ENCODE results near the gene FH.

FH gene

DNA sequence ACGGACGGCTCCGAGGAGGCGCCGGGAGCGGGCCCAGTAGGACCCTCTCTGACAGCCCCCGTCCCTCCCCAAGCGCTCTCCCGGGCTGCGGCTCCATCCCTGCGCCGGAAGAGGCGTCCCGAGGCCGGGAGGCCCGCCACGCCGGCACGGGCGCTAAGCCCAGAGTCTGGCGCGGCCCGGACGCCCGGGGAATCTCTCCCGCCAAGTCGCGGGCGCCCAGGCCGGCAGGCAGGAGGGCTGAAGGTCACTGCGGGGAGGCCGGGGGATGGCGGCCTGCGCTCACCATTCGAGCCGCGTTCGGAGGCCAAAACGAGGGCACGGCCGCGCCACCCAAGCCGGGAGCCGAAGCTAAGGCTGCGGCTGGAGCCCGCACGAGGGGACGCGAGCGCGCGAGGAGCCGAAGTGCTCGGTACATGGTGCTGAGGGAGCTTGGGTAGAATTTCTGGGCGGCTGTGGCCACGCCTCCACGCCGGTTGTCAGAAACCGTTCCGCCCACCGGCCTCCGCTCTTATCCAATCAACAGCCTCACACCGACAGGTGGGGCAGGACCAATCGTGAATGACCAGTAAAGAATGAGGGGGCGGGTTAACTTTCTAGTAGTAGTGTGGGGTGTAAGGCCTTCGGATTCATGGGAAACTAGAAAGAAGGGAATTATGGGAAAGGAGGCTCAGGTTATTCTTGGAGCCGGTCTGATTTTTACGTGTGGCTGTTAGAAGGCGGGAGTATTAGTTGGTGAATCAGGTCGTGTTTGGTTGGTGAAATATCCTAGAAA is at the start of gene FH:
TSS of gene FH (minus strand) at position 448 of the 772 bp plus-strand sequence. CDS start at position 415, 33 bp downstream.
- Histone ChIP-seq H3K4me2 (ENCODE audit: low read length) (peak within 1 kb of the TSS; percentile 83), H3K79me2 (ENCODE audit: control insufficient read depth, low read length) (peaks cover 43% of the 10 kb centered on the region), H3K27ac (ENCODE audit: low read depth, low read length) (peak within 1 kb of the TSS; percentile 18), H3K9me3 (ENCODE audit: control insufficient read depth, insufficient read depth, low read length) (no peaks in the 10 kb centered on the region), H3K27me3 (ENCODE audit: control insufficient read depth, low read length) (no peaks in the 10 kb centered on the region), H4K20me1 (ENCODE audit: control insufficient read depth, insufficient read depth, low read depth, low read length) (no peaks in the 10 kb centered on the region), H3K4me3 (ENCODE audit: low read length) (peak within 1 kb of the TSS; percentile 90), H3K36me3 (ENCODE audit: control insufficient read depth, low read length) (peaks cover 25% of the 10 kb centered on the region), H3F3A (ENCODE audit: control insufficient read depth, insufficient read depth) (no peaks in the 10 kb centered on the region), H3K4me1 (ENCODE audit: control insufficient read depth, low read length) (peaks cover 19% of the 10 kb centered on the region), H3K9me2 (replicated peaks; ENCODE audit: control insufficient read depth, low read length) (no peaks in the 10 kb centered on the region)
- no peak for TF ChIP-seq EZH2phosphoT487 (IDR thresholded peaks at IDR 0.05; ENCODE audit: borderline replicate concordance, low read length)
- TF ChIP-seq, protein P1, sequence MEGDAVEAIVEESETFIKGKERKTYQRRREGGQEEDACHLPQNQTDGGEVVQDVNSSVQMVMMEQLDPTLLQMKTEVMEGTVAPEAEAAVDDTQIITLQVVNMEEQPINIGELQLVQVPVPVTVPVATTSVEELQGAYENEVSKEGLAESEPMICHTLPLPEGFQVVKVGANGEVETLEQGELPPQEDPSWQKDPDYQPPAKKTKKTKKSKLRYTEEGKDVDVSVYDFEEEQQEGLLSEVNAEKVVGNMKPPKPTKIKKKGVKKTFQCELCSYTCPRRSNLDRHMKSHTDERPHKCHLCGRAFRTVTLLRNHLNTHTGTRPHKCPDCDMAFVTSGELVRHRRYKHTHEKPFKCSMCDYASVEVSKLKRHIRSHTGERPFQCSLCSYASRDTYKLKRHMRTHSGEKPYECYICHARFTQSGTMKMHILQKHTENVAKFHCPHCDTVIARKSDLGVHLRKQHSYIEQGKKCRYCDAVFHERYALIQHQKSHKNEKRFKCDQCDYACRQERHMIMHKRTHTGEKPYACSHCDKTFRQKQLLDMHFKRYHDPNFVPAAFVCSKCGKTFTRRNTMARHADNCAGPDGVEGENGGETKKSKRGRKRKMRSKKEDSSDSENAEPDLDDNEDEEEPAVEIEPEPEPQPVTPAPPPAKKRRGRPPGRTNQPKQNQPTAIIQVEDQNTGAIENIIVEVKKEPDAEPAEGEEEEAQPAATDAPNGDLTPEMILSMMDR (IDR thresholded peaks at IDR 0.05; ENCODE audit: low read depth, low read length, poor library complexity, severe bottlenecking), result no peak

DNA sequence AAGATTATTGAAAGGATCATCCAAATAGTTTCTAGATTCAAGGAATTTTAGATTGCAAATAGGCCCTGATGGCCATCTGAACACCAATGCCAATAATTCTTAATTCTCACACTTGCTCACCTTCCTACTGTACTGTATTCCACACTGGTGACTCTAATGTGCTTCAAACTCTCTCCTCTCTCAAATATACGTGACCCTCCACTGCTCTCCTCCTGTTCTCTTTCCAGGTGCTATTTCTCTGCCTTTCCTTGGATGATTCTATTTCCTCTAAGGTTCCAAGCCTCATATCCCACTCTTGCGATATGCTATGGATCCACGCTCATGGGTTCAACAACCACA is 41.3 kb upstream of the FH start:
- Histone ChIP-seq H3K36me3 (ENCODE audit: control insufficient read depth, low read length) (peaks cover 22% of the 10 kb centered on the region), H3K4me1 (ENCODE audit: control insufficient read depth, low read length) (peaks cover 5% of the 10 kb centered on the region), H3K4me2 (ENCODE audit: low read length) (no peak overlapping the region), H3K4me3 (ENCODE audit: low read length) (no peak overlapping the region), H3K9me2 (replicated peaks; ENCODE audit: control insufficient read depth, low read length) (no peaks in the 10 kb centered on the region), H3K9me3 (ENCODE audit: control insufficient read depth, insufficient read depth, low read length) (no peaks in the 10 kb centered on the region), H3K27me3 (ENCODE audit: control insufficient read depth, low read length) (no peaks in the 10 kb centered on the region), H3K79me2 (ENCODE audit: control insufficient read depth, low read length) (no peaks in the 10 kb centered on the region), H3F3A (ENCODE audit: control insufficient read depth, insufficient read depth) (no peaks in the 10 kb centered on the region), H3K27ac (ENCODE audit: low read depth, low read length) (no peak overlapping the region), H4K20me1 (ENCODE audit: control insufficient read depth, insufficient read depth, low read depth, low read length) (no peaks in the 10 kb centered on the region)
- TF ChIP-seq, protein P1 (IDR thresholded peaks at IDR 0.05; ENCODE audit: low read depth, low read length, poor library complexity, severe bottlenecking), result no peak
- no peak for TF ChIP-seq EZH2phosphoT487 (IDR thresholded peaks at IDR 0.05; ENCODE audit: borderline replicate concordance, low read length)

DNA sequence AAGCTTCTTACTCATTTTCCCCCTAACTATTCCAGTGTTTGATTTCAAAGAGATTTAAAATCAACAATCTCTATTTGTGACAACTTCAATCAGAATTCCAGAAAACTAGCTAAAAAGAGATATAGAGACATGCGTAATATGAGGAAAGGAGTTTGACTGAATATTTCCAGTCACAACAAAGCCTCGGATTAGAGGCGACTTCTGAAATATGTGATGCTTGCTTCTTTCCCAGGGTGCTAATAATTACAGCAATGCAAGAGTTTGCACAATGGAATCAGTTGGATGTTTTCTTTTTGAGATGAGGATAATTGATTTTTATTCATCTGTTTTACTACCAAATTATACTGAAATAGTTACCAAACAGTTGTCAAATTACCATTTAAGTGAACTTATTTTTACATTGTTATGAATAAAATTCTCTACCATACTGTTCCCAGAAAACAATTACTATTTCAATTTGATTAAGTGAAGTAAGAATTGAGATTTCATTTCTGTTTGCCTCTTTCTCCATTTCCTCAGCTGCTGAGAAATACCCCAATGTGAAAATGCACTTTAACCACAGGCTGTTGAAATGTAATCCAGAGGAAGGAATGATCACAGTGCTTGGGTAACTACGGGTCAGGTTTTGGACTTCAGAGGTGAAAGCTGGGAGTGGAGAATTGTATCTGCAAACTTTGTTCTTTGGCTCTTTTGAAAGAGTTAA is 40.7 kb upstream of the FH start:
- Histone ChIP-seq H3F3A (ENCODE audit: control insufficient read depth, insufficient read depth) (no peaks in the 10 kb centered on the region), H3K36me3 (ENCODE audit: control insufficient read depth, low read length) (peaks cover 25% of the 10 kb centered on the region), H3K4me3 (ENCODE audit: low read length) (no peak overlapping the region), H3K27me3 (ENCODE audit: control insufficient read depth, low read length) (no peaks in the 10 kb centered on the region), H3K4me2 (ENCODE audit: low read length) (no peak overlapping the region), H3K79me2 (ENCODE audit: control insufficient read depth, low read length) (no peaks in the 10 kb centered on the region), H4K20me1 (ENCODE audit: control insufficient read depth, insufficient read depth, low read depth, low read length) (no peaks in the 10 kb centered on the region), H3K4me1 (ENCODE audit: control insufficient read depth, low read length) (peaks cover 5% of the 10 kb centered on the region), H3K9me2 (replicated peaks; ENCODE audit: control insufficient read depth, low read length) (no peaks in the 10 kb centered on the region), H3K9me3 (ENCODE audit: control insufficient read depth, insufficient read depth, low read length) (no peaks in the 10 kb centered on the region), H3K27ac (ENCODE audit: low read depth, low read length) (no peak overlapping the region)
- no peak for TF ChIP-seq EZH2phosphoT487 (IDR thresholded peaks at IDR 0.05; ENCODE audit: borderline replicate concordance, low read length)
- TF ChIP-seq, protein P1 (IDR thresholded peaks at IDR 0.05; ENCODE audit: low read depth, low read length, poor library complexity, severe bottlenecking), result no peak
